H1 (cell line): ENCODE measurements around the gene MYOM3. TPM values are rescaled to one million over a fixed set of nuclear protein-coding genes. Genes with fewer than 3 reads are reported as not detected.

Experiments used
- CTCF ChIA-PET: fragments of 300-600 bp; sonication (Branson Sonifier 250); formaldehyde crosslinking; loops from one replicate; lab custom pipeline; 2021; ENCODE audit not compliant: partially characterized antibody; lab: Charles Lee
- POLR2A ChIA-PET: fragments of 300-600 bp; sonication (Branson Sonifier 250); formaldehyde crosslinking; loops from one replicate; lab custom pipeline; 2021; ENCODE audit warnings: inconsistent platforms; ENCODE audit not compliant: partially characterized antibody; lab: Charles Lee
- DNase-seq, 2 experiments: peaks; one replicate each; pipeline versions ENCODE4 v3.0.0 to v3.0.0-alpha.2; 2010 to 2022; ENCODE audit warnings: low spot score in 2 of 2, low read depth in 1 of 2, mixed read lengths in 1 of 2
- FAIRE-seq: peaks from 2 replicates; lab custom pipeline; 2011; peaks lifted over from hg19 to GRCh38; lab: Jason Lieb, UNC
- H2AFZ ChIP-seq: 2 replicates; pipeline ENCODE4 v1.8.1; 2012; ENCODE audit warnings: low read length, inconsistent platforms
- H2AK5ac ChIP-seq: 2 replicates; pipeline ENCODE4 v1.6.1; 2013; ENCODE audit warnings: low read depth, low read length
- H2BK120ac ChIP-seq: replicated peaks from 2 replicates; pipeline ENCODE3; 2013; ENCODE audit warnings: low read depth, low read length, inconsistent platforms
- H2BK12ac ChIP-seq: 2 replicates; pipeline ENCODE4 v1.6.1; 2013; ENCODE audit warnings: low read depth, low read length
- H2BK15ac ChIP-seq: 2 replicates; pipeline ENCODE4 v1.6.1; 2013; ENCODE audit warnings: low read length
- H2BK20ac ChIP-seq: 2 replicates; pipeline ENCODE4 v1.6.1; 2013; ENCODE audit warnings: low read length
- H2BK5ac ChIP-seq: 2 replicates; pipeline ENCODE4 v1.6.1; 2013; ENCODE audit warnings: low read depth, low read length
- H3K14ac ChIP-seq: 2 replicates; pipeline ENCODE4 v1.6.1; 2013; ENCODE audit warnings: inconsistent platforms; ENCODE audit not compliant: insufficient read length
- H3K18ac ChIP-seq: 2 replicates; pipeline ENCODE4 v1.6.1; 2013; ENCODE audit warnings: low read length; ENCODE audit errors: extremely low read depth
- H3K23ac ChIP-seq: 2 replicates; pipeline ENCODE4 v1.6.1; 2013; ENCODE audit warnings: inconsistent platforms; ENCODE audit not compliant: insufficient read length
- H3K23me2 ChIP-seq: 2 replicates; pipeline ENCODE4 v1.6.1; 2013; ENCODE audit warnings: low read depth, low read length
- H3K27ac ChIP-seq: 2 replicates; pipeline ENCODE4 v1.6.1; 2011; ENCODE audit warnings: low read depth, low read length, inconsistent platforms
- H3K27me3 ChIP-seq, 4 experiments: replicated peaks in 1 of 4; 1 replicate in 1 of 4; 2 replicates in 3 of 4; pipeline versions ENCODE4 v1.6.1 to v1.8.1; 2011 to 2013; ENCODE audit warnings: low read length in 3 of 4, mild to moderate bottlenecking in 3 of 4, inconsistent platforms in 2 of 4, mixed read lengths in 2 of 4, moderate library complexity in 1 of 4; ENCODE audit not compliant: control insufficient read depth in 3 of 4, insufficient read depth in 3 of 4; ENCODE audit errors: extremely low read depth in 1 of 4
- H3K36me3 ChIP-seq, 4 experiments: 2 replicates each; pipeline versions ENCODE4 v1.6.1 to v1.8.1; 2011 to 2013; ENCODE audit warnings: mild to moderate bottlenecking in 4 of 4, low read length in 3 of 4, moderate library complexity in 2 of 4, control low read depth in 1 of 4, inconsistent platforms in 1 of 4; ENCODE audit not compliant: insufficient read depth in 4 of 4, control insufficient read depth in 2 of 4
- H3K4ac ChIP-seq: replicated peaks from 2 replicates; pipeline ENCODE3; 2013; ENCODE audit warnings: low read length, low read depth, mixed read lengths, inconsistent platforms; ENCODE audit not compliant: insufficient read length
- H3K4me1 ChIP-seq, 4 experiments: replicated peaks in 1 of 4; 1 replicate in 1 of 4; 2 replicates in 3 of 4; pipeline versions ENCODE4 v1.6.1 to v1.8.1; 2011 to 2013; ENCODE audit warnings: low read length in 3 of 4, inconsistent platforms in 2 of 4, mixed read lengths in 1 of 4; ENCODE audit not compliant: insufficient read depth in 4 of 4, control insufficient read depth in 3 of 4
- H3K4me2 ChIP-seq, 2 experiments: 2 replicates each; pipeline versions ENCODE4 v1.6.1 to v1.8.1; 2011 to 2013; ENCODE audit warnings: low read depth in 2 of 2, low read length in 2 of 2, control low read depth in 1 of 2, inconsistent platforms in 1 of 2, mild to moderate bottlenecking in 1 of 2; ENCODE audit not compliant: insufficient read depth in 1 of 2
- H3K4me3 ChIP-seq, 4 experiments: fragments of 200-600, 300-600 bp in 1 of 4; sonication (generic), shearing (Covaris generic), sonication (Bioruptor Twin) in 1 of 4; 2 replicates each; pipeline versions ENCODE4 v1.5.1 to v1.8.1; 2011 to 2016; ENCODE audit warnings: low read length in 4 of 4, low read depth in 3 of 4, control low read depth in 2 of 4, inconsistent platforms in 2 of 4, mild to moderate bottlenecking in 2 of 4, mixed read lengths in 1 of 4, moderate library complexity in 1 of 4; ENCODE audit not compliant: insufficient read depth in 2 of 4; ENCODE audit errors: extremely low read depth in 1 of 4
- H3K56ac ChIP-seq: replicated peaks from 2 replicates; pipeline ENCODE3; 2013; ENCODE audit warnings: low read depth, mild to moderate bottlenecking, mixed read lengths, low read length, inconsistent platforms; ENCODE audit not compliant: insufficient read length
- H3K79me1 ChIP-seq: 2 replicates; pipeline ENCODE4 v1.6.1; 2013; ENCODE audit warnings: low read depth, low read length, control low read depth
- H3K79me2 ChIP-seq, 2 experiments: 2 replicates each; pipeline versions ENCODE4 v1.6.1 to v1.8.1; 2012 to 2013; ENCODE audit warnings: low read length in 2 of 2, mild to moderate bottlenecking in 2 of 2, inconsistent platforms in 1 of 2; ENCODE audit not compliant: insufficient read depth in 2 of 2, control insufficient read depth in 1 of 2
- H3K9ac ChIP-seq, 4 experiments: replicated peaks in 1 of 4; 1 replicate in 1 of 4; 2 replicates in 3 of 4; pipeline versions ENCODE4 v1.6.1 to v1.8.1; 2011 to 2013; ENCODE audit warnings: low read depth in 3 of 4, low read length in 3 of 4, control low read depth in 2 of 4, mild to moderate bottlenecking in 2 of 4, moderate library complexity in 2 of 4, inconsistent platforms in 1 of 4; ENCODE audit errors: extremely low read depth in 1 of 4
- H3K9me3 ChIP-seq, 2 experiments: 2 replicates each; pipeline versions ENCODE4 v1.6.1 to v1.8.1; 2012 to 2013; ENCODE audit warnings: mild to moderate bottlenecking in 2 of 2, moderate library complexity in 2 of 2, control low read depth in 1 of 2, inconsistent platforms in 1 of 2, low read depth in 1 of 2, low read length in 1 of 2, mixed read lengths in 1 of 2; ENCODE audit not compliant: insufficient read depth in 2 of 2
- H4K20me1 ChIP-seq, 2 experiments: replicated peaks in 1 of 2; 2 replicates each; pipeline versions ENCODE3 to v1.8.1; 2011 to 2013; ENCODE audit warnings: inconsistent platforms in 2 of 2, low read length in 2 of 2, mild to moderate bottlenecking in 1 of 2; ENCODE audit not compliant: insufficient read depth in 2 of 2, control insufficient read depth in 1 of 2
- H4K5ac ChIP-seq: 2 replicates; pipeline ENCODE4 v1.6.1; 2013; ENCODE audit warnings: low read length, low read depth, mixed read lengths, inconsistent platforms; ENCODE audit not compliant: insufficient read length
- H4K8ac ChIP-seq: 2 replicates; pipeline ENCODE4 v1.8.0; 2013; ENCODE audit warnings: mild to moderate bottlenecking, moderate library complexity, low read length, inconsistent platforms; ENCODE audit not compliant: insufficient read depth; ENCODE audit errors: extremely low read depth
- H4K91ac ChIP-seq: replicated peaks from 2 replicates; pipeline ENCODE3; 2013; ENCODE audit warnings: low read length, mixed read lengths, inconsistent platforms; ENCODE audit not compliant: insufficient read length
- JUND ChIP-seq: IDR thresholded peaks from 2 replicates; pipeline ENCODE4 v1.6.1; 2011; ENCODE audit warnings: mild to moderate bottlenecking, improper control_type of control experiment, low read length
- SP1 ChIP-seq: IDR thresholded peaks from 2 replicates; pipeline ENCODE4 v1.6.1; 2011; ENCODE audit warnings: low read depth, low read length
- WGBS, 2 experiments: shearing (Covaris generic) in 1 of 2; methylation state at CpG; one replicate each; pipeline versions ENCODE4 v1.1.6 to v1.1.7; 2013 to 2015; ENCODE audit warnings: low lambda C conversion rate in 2 of 2, mixed read lengths in 2 of 2, inconsistent platforms in 1 of 2, low coverage in 1 of 2, missing lambda C conversion rate in 1 of 2; ENCODE audit not compliant: insufficient replicate concordance in 2 of 2, insufficient coverage in 1 of 2, insufficient read length in 1 of 2; ENCODE audit errors: extremely low coverage in 1 of 2, missing lambda C conversion rate in 1 of 2; 5-methylcytosine and 5-hydroxymethylcytosine counted together
- polyA plus RNA-seq, 7 experiments: library from polyadenylated mRNA; depleted of rRNA in 3 of 7; stranded (reverse) in 5 of 7; unstranded in 2 of 7; fragments of >200 nt in 5 of 7; fragments of 200-250 nt in 2 of 7; gene quantifications; 1 replicate in 5 of 7; 2 replicates in 1 of 7; 4 replicates in 1 of 7; pipeline versions ENCODE4 v1.2.1 to v1.2.3, GENCODE V29; 2011 to 2013; ENCODE audit warnings: missing spikeins in 2 of 7, mixed read lengths in 2 of 7
- total RNA-seq: library from RNA; stranded (reverse); fragmentation: NEBNext Ultra II Directional; extraction: Animal tissue kit (Norgen Biotek cat#: 25700); gene quantifications from 2 replicates; pipeline ENCODE4 v1.2.1, GENCODE V29; 2021

The MYOM3 gene
- total and polyA plus RNA-seq, 2 of the 8 experiments (the other 6 are each of a cell fraction or from before 2014, with no cell fraction given), result 0.08 to 0.09 TPM

DNA sequence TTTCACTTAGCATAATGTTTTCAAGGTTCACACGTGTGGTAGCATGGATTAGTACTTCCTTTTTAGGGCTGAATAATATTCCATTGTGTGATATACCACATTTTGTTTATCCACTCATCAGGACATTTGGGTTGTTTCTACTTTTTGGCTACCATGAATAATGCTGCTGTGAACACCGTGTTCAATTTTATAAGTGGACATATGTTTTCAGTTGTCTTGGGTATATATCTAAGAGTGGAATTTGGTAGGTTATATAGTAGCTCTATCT, 27.2 kb upstream of the MYOM3 start:
- H3K9ac ChIP-seq, result no peak overlapping the region
- no peak overlapping the region for H3K14ac ChIP-seq
- H2AFZ ChIP-seq, result no peak overlapping the region
- FAIRE-seq (no peak), DNase-seq (no peak)
- no peaks in the 10 kb centered on the region for H4K20me1 ChIP-seq
- H3K56ac ChIP-seq, result no peak overlapping the region
- H3K27ac ChIP-seq, result no peak overlapping the region
- H2BK15ac ChIP-seq, result no peak overlapping the region
- no peaks in the 10 kb centered on the region for H3K36me3 ChIP-seq
- POLR2A ChIA-PET, result interaction anchor here (0.8 to 1.5 kb wide), 2 partner anchors 11 to 12 kb away, joined by 4 to 6 read pairs; no protein-coding TSS in a partner anchor
- H3K18ac ChIP-seq, result no peak overlapping the region
- no peaks in the 10 kb centered on the region; the same call in 1 of the 2 replicates for H3K23me2 ChIP-seq
- H2BK5ac ChIP-seq, result no peak overlapping the region
- WGBS, 2 experiments, result 95% methylated on average over 2 of the region's 2 CpGs; no CpG with 5 or more reads in 1 of the 2 experiments
- H3K9me3 ChIP-seq, result no peaks in the 10 kb centered on the region
- H3K23ac ChIP-seq, result no peak overlapping the region
- H4K5ac ChIP-seq, result no peak overlapping the region
- no peak overlapping the region for H2BK12ac ChIP-seq
- no peak overlapping the region for H2BK120ac ChIP-seq
- no peak overlapping the region for H3K4me2 ChIP-seq
- no peaks in the 10 kb centered on the region; a peak in 1 of 7 replicates for H3K27me3 ChIP-seq
- no peak overlapping the region for H3K4ac ChIP-seq
- H4K91ac ChIP-seq, result no peak overlapping the region
- H4K8ac ChIP-seq, result no peak overlapping the region
- CTCF ChIA-PET, result interaction anchor here (1.4 to 1.5 kb wide), 2 partner anchors 9 to 11 kb away, joined by 4 to 7 read pairs; no protein-coding TSS in a partner anchor
- H3K4me1 ChIP-seq, result peaks cover 0 to 2% (median under 1%) of the 10 kb centered on the region in 4 experiments; a peak in 1 of 7 replicates
- no peaks in the 10 kb centered on the region for H3K79me2 ChIP-seq
- no peak overlapping the region for H2BK20ac ChIP-seq
- no peak overlapping the region for H2AK5ac ChIP-seq
- H3K4me3 ChIP-seq, result no peak overlapping the region
- H3K79me1 ChIP-seq, result no peaks in the 10 kb centered on the region; the same call in 1 of the 2 replicates
- no peak for TF ChIP-seq JUND
- TF ChIP-seq SP1, result no peak
